Measurements from ENCODE around the gene LONP2. TPM values are rescaled to one million over a fixed set of nuclear protein-coding genes. Genes with fewer than 3 reads are reported as not detected.

Gene LONP2
- total and polyA plus RNA-seq, 9 of the 15 experiments (the other 6 are each of a cell fraction or from before 2014, with no cell fraction given): 8.1 to 41.2 (median 25.6) TPM

GRCh38 chr16:48300391-48300856, 56.3 kb downstream of the LONP2 start (continued):
- no peak for TF ChIP-seq ZBTB40 (IDR thresholded peaks at IDR 0.05)
- TF ChIP-seq ZBTB40 (CRISPR knock-in tag; IDR thresholded peaks at IDR 0.05): no peak
- no peak for TF ChIP-seq SP2 (IDR thresholded peaks at IDR 0.05; ENCODE audit: extremely low read depth, low read depth, low read length, poor library complexity, severe bottlenecking)
- TF ChIP-seq MYBL2 (IDR thresholded peaks at IDR 0.05; ENCODE audit: low read depth): no peak
- TF ChIP-seq MYBL2 (CRISPR knock-in tag; IDR thresholded peaks at IDR 0.05; ENCODE audit: borderline replicate concordance): no peak
- TF ChIP-seq ZKSCAN1 (IDR thresholded peaks at IDR 0.05; ENCODE audit: low read depth, low read length): no peak
- no peak for TF ChIP-seq E2F4 (CRISPR knock-in tag; IDR thresholded peaks at IDR 0.05; ENCODE audit: low read depth)
- TF ChIP-seq SMAD3 (CRISPR knock-in tag; conservative IDR thresholded peaks at IDR 0.05): peak; percentile 81; the same call in 1 of the 2 replicates
- peak; percentile 86 for TF ChIP-seq NFXL1 (CRISPR knock-in tag; IDR thresholded peaks at IDR 0.05)
- peak; percentile 83 for TF ChIP-seq ZNF79 (CRISPR knock-in tag; IDR thresholded peaks at IDR 0.05; ENCODE audit: low read depth)
- no peak for TF ChIP-seq ZNF316 (IDR thresholded peaks at IDR 0.05)
- TF ChIP-seq ATF7 (IDR thresholded peaks at IDR 0.05): peak; percentile 81; the same call in 1 of the 2 replicates
- no peak for TF ChIP-seq E2F1 (CRISPR knock-in tag; IDR thresholded peaks at IDR 0.05)
- no peak for TF ChIP-seq ZNF184 (CRISPR knock-in tag; IDR thresholded peaks at IDR 0.05)
- no peak for TF ChIP-seq TEAD4 (IDR thresholded peaks at IDR 0.05; ENCODE audit: low read length)
- TF ChIP-seq TEAD4 (CRISPR knock-in tag; IDR thresholded peaks at IDR 0.05; ENCODE audit: borderline replicate concordance): no peak
